IPS-18c (cell line): Measurements from ENCODE around the gene ACYP2.
"Not testable (repeated sequence)": the region's sequence is repeated elsewhere in the genome, so short reads cannot be mapped to it uniquely, and the experiment has no call there.

Experiments used
- H3K4me3 ChIP-seq: 2 replicates; pipeline ENCODE4 v1.7.0; 2013; ENCODE audit warnings: low read depth, mild to moderate bottlenecking, low read length, moderate library complexity; ENCODE audit not compliant: insufficient read depth
- H3K9me3 ChIP-seq: one replicate; pipeline ENCODE4 v1.6.1; 2013; ENCODE audit warnings: mild to moderate bottlenecking, low read length, moderate library complexity; ENCODE audit not compliant: control insufficient read depth, insufficient read depth

ACYP2 gene

DNA sequence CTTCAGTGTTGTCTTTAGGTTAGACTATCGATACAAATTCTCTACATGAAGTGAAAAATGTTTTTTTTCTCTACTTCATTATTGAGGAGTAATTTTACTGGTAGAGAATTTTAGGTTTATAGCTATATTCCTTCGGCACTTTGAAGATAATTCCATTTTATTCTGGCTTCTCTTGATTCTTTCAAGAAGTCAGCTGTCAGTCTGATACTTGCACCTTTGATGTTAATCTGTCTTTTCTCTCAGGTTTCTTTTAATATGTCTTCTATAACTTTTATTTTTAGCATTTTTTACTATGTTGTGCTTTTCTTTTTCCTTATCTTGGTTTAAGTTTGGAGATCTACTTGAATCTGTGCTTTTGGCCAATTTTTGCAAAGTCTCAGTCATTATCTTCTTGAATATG, 122.0 kb downstream of the ACYP2 start:
- Histone ChIP-seq H3K4me3 (no peak overlapping the region), H3K9me3 (no peaks in the 10 kb centered on the region)

DNA sequence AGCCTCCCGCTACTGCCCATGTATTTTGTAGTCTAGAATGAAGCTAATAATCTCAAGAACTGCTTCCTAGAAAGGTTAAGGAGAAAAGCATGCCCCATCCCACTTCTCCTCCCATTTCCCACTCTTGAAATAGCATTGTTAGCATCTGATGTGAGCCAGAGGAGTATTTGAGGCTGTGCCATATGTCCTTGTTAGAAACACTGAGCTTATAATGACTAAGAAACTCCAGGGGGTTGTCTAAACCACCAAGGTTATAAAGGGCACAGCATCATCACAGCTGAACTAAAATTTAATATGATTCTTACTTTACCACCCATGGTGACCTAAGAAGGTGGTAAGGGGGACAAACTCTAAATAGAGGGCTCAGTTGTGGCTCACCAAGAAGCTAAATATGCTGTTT, 124.0 kb downstream of the ACYP2 start:
- no peak overlapping the region for H3K4me3 ChIP-seq
- H3K9me3 ChIP-seq = no peaks in the 10 kb centered on the region

DNA sequence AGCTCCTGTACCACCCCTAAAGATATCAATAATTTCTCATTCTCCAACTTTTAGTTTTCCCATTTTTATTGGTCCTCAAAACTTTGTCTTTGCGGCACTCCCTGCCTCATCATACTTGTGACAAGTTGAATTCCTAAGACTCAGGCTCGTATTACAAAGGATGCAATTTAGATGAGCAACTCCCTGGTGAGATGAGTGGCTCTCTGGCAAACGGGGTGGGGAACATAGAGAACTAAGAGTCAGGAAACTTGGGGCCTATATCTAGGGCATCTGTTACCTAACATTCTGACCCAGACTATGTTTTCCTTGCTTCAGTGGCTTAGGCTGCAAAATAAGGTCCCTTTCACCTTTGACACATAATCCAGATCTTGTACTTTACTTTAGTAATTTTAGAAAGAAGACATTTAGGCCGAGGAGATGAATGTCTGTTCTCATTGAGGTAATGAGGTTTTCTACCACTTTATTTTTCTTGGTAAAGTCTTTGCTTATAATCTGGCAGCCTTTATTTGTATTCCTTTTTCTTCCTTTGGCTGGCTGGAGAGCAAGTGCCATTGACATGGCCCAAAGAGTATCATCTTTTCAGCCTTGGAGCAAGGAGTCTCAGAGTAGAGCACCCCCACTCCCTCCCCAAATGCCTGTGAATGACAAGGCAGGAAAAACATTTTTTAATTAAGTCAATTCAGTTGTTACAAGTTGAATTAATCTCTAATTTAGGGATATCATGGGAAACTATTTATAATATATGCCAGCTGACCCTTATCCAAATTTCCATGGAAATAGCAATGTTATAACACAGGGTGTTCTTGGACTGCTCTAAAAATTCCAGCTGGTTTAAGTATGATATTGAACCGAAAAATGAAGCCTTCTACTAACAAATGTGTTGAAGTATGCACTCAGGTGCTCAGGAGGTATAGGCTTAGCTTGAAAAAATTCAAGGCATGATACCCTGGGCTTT, 125.4 kb downstream of the ACYP2 start:
- Histone ChIP-seq H3K9me3 (no peaks in the 10 kb centered on the region), H3K4me3 (no peak overlapping the region)

DNA sequence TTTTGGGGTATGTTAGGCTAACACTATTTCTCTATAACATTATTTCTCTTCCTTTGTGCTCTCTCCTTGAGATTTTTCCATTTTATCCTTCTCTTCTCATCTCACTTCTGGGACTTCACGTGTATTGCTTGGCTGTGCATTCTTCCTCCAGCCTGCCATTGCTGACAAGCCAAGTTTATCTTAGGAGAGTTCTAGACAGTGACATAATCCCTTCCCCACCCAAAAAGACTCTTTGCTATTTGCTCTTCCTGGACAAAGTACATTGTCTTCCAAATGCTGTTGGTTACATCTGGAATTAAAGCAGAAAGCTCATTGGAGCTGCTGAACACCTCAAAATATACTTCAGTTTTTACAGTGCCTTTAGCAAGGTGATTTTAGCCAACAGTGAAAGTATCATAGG, 131.7 kb downstream of the ACYP2 start:
- no peaks in the 10 kb centered on the region for H3K9me3 ChIP-seq
- no peak overlapping the region for H3K4me3 ChIP-seq

DNA sequence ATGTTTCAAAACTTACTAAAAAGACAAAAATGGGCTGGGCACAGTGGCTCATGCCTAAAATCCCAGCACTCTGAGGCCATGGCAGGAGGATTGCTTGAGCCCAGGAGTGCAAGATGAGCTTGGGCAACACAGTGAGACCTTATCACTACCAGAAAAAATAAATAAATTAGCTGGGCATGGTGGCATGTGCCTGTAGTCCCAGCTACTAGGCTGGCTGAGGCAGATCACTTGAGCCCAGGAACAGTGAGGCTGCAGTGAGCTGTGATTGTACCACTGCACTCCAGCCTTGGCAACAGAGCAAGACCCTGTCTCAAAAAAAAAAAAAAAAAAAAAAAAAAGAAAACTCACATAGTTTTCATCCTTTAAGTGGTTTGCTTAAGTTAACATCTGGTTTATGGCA, 134.2 kb downstream of the ACYP2 start:
- H3K9me3 ChIP-seq = no peaks in the 10 kb centered on the region
- no peak overlapping the region for H3K4me3 ChIP-seq

DNA sequence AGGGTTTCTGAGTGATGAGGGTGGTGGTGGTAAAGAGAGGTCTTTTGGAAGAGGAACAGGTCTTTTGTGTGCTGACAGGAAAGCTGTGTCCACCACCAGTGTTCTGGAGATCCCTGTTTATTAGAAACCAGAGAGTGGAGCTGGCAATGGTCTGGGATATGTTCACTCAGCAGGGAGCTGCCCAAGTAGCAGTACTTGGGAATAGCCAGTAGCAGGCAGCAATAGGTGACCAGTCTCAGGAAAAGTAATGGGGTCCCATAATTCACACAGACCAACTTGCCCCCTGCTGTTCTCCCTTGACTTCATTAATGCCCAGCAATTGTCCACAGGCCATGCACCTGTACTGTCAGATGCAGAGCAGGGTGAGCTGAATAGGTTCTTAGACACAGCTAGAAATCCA, 138.8 kb downstream of the ACYP2 start:
- H3K9me3 ChIP-seq = no peaks in the 10 kb centered on the region
- no peak overlapping the region for H3K4me3 ChIP-seq

DNA sequence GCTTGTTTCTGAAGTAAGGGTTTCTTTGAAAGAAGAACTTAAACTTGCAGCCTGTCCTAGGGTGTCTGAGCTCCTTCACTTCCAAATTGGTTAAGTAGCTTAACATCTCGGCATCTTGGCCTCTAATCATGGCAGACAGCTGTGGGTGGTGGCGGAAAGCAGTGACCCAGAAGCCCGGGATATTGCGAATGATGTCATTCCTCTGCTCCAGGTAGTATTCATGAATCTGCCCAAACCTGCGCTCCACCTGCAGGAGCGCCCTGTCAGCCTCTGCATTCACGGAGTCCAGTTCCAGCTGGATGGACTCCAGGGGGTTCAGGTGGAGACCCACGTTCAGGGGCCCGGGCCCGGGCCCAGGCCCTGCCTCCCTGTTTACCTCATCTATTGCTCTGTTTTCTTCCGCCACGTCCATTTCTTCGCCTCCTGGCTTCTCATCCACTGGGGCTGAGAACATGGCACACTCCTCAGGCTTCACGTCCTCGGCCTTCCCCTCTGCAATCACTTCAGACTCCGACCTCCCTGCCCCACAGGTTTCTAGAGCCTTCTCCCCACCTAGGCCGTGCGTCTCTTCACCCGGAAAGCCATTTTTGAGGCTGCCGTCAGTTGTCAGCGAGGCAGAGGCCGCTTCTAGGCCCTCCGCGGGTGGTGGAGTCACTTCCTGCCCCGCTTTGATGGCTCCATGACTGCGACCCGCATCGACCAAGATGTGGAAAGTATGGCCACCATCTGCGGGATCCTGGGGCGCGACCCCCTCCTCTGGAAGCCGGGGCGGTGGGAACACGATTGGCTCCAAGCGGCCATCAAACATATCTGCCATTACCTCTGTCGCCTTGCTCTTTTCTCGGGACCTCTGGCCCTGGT, 140.0 kb downstream of the ACYP2 start:
- Histone ChIP-seq H3K4me3 (no peak overlapping the region), H3K9me3 (no peaks in the 10 kb centered on the region)

DNA sequence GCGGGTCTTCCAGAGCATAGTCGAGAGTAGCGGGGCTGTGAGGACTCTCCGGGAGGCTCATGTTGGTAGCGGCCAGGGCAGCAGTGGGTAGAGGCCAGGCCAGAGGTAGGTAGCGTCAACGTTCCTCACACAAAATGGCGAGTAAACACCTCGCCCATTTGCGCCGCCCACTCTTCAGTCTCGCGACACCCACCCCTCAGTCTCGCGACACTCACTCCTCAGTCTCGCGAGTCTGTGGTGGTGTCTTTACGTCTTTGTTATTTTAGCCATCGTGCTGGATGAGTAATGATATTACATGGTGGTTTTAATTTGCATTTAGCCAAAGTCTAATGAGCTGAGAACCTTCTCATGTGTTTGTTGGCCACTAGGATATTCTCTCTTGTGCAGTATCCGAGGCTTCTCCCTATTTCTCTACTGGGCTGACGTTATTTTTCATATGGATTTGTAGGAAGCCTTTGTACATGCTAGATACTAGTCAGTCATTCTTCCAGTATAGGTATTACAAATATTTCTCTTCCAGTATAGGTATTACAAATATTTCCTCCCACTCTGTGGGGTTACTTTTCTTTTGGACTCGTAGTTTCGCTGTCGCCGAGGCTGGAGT, 140.8 kb downstream of the ACYP2 start, which contains the start of gene TSPYL6:
TSS of gene TSPYL6 (minus strand) at position 139 of the 604 bp plus-strand sequence. CDS start at position 61, 78 bp downstream.
- Histone ChIP-seq H3K9me3 (no peaks in the 10 kb centered on the region), H3K4me3 (no peak within 1 kb of the TSS)

DNA sequence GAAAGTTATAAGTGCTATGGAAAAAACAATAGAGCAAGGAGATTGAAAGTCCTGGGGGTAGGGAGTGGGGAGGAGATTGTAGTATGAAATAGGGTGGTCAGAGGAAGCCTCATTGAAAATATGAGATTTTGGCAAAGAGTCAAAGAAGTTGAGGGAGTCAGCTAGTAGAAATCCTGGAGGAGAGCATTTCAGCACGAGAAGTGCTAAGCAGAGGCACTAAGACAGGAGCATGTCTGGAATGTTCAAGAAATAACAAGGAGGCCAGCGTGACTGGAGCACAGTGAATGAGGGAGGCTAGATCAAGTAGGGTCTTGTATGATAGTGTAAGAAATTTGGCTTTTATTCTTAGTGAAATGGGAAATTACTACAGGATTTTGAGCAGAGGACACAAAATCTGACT, 142.8 kb downstream of the ACYP2 start:
- no peaks in the 10 kb centered on the region for H3K9me3 ChIP-seq
- no peak overlapping the region for H3K4me3 ChIP-seq

DNA sequence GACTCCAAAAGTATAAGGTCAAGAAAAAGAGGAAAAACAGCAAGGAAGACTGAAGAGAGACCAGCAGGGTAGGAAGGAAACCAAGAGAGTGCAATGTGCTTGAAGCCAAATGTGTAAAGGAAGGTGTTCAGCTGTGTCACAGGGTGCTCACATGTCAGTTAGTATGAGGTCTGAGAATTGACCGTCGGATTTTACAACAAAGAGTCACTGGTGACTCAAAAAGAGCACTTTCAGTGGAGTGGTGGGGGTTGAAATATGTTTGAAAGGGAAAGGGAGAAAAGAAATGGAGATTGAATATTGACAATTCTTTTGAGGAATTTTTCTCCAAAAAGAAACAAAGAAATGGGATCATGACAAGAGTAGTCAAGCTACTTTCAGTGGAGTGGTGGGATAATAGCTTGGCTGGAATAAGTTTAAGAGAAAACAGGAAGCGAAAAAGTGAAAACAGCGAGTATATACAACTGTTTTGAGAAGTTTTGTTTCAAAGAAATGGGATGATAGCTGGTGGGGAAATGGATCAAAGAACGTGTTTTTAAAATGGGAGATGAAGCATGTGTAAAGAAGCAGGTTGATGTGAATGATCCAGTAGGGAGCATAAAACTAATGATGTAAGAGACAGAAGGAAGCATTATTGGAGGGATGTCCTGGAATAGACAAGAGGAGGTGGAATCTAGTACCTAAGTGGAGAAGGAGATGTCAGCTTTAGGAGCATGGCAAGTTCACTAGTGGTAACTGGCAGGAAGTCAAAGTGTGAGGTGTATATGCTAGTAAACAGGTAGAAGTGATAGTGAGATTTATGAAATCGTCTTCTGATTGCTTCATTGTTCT, 144.2 kb downstream of the ACYP2 start:
- no peaks in the 10 kb centered on the region for H3K9me3 ChIP-seq
- H3K4me3 ChIP-seq = no peak overlapping the region

DNA sequence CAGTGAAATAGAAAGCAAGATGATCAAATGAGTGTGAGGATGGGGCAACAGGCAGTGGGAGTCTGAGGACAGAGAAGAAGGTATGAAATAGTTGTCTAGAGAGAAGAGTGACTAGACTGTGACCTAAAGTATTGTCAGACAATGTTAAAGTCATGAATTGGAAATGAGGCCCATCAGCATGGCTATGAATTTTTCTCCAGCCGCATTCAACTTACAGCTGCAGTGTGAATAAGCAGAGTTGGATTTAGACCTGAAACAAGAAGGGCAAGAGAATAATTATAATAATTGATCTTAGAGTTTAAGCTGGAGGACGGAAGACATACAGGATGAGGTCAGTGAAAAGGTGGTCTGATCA, 144.8 kb downstream of the ACYP2 start:
- no peak overlapping the region for H3K4me3 ChIP-seq

DNA sequence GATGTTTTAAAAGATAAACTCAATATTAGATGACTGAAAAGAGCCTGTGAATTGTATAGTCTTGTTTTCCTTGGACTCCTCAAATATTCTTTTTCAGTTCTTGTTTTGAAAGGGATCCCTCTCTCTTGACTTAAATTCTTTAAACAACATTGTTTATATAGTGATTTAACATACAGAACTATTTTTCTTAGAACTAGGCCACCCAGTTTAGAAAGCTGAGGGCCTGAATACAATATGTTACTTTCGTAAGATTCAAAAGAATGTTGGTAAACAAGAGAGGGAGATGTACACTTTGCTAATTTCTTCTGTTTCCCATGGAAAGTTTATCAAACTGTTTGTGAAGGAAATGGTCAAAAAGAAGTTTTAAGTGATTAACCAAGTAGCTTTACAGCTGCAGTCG, 146.1 kb downstream of the ACYP2 start:
- no peaks in the 10 kb centered on the region for H3K9me3 ChIP-seq
- H3K4me3 ChIP-seq = no peak overlapping the region

More for the DNA sequence above, 144.8 kb downstream of the ACYP2 start:
- no peaks in the 10 kb centered on the region for H3K9me3 ChIP-seq

DNA sequence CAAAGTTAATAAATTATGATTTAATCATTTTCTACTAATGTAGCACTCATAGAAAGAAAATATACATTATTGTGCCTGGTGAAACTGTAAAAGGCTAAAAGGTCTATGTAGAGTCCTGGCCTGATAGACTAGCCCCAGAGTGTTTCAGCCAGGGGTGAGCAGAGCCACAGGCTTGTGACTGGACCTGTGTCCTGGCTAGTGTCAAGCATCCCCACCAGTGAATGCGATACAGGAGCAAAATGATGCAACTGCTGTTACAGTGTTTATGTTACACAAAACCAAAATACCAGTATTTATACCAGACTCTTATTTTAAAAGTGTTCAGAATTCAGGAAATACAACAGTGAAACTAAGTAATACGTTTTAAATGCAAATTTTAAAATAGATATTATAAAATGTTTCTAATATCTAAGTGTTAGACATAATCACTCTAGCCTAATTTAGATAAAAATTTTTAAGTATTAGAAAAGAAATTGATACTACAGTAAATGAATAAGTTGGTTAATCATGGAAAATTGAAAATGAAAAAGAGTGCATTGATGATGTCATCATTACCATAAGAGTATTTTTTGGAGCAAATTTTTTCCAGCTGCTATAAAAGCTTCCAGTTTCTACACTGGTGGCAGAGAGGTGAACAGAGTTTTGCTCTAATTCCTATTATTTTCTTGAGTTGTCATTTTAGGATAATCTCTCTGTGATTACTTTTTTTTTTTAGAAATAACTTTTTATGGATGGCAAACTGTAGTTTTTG, 146.8 kb downstream of the ACYP2 start:
- H3K9me3 ChIP-seq = no peaks in the 10 kb centered on the region
- no peak overlapping the region for H3K4me3 ChIP-seq

DNA sequence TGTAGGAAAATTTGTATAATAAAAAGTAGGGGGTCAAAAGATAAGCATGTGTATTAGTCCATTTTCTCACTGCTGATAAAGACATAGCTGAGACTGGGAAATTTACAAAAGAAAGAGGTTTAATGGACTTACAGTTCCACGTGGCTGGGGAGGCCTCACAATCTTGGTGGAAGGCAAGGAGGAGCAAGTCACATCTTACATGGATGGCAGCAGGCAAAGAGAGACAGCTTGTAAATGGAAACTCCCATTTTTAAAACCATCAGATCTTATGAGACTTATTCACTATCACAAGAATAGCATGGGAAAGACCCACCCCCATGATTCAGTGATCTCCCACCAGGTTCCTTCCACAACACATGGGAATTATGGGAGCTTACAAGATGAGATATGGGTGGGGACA, 149.7 kb downstream of the ACYP2 start:
- not testable (repeated sequence) for H3K9me3 ChIP-seq, H3K4me3 ChIP-seq

DNA sequence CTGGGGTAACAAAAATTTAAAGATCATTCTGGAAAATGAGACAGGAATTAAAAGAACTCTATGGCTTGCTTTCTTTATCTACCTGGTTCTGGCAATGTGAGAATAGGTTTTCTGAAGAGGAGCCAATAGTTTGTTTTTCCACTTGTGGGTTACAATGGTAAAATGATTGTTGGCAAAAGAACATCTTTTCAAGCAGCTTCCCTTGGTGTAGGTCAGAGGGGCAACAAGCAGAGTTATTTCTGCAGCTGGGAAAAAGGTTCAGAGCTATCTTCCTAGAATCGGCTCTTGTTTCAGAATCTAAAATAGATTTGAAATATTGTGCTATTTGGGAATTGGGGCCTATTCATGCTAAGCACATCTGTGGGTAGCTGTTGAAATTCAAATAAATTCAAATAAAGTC, 152.2 kb downstream of the ACYP2 start:
- no peaks in the 10 kb centered on the region for H3K9me3 ChIP-seq

DNA sequence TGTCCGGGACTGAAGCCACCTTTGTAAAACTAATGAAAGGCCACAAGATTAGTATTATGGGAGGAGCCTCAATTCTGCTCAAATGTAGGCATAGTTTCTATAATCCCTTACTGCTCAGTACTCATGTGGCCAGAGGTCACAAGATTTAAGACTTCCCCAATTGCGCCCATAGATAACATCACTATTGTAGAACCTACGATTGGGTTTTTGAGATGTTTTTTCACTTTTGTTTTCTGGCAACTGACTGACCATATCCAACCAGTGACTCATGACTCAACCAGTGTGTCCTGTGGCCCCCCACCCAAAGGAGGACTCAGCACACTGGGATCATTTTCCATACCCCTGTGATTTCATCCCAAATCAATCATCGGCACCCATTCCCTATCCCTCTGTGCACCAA, 155.8 kb downstream of the ACYP2 start:
- Histone ChIP-seq H3K9me3 (no peaks in the 10 kb centered on the region), H3K4me3 (no peak overlapping the region)

More for the DNA sequence above, 152.2 kb downstream of the ACYP2 start:
- H3K4me3 ChIP-seq = no peak overlapping the region
